ENCODE data around the gene DCBLD1. TPM values are rescaled to one million over a fixed set of nuclear protein-coding genes. Genes with fewer than 3 reads are reported as not detected.
A peak's percentile ranks its signal among the peaks of the same experiment; 100 is the strongest.

DCBLD1 gene
- total and polyA plus RNA-seq, 9 of the 15 experiments (the other 6 are each of a cell fraction or from before 2014, with no cell fraction given) = 0.80 to 8.5 (median 6.8) TPM

GRCh38 chr6:117482240-117483003 lies at the start of gene DCBLD1 (continued):
- 0 out of 2 replicates have a peak, but pooled peaks have one; percentile 15 for TF ChIP-seq ZHX1 (conservative IDR thresholded peaks at IDR 0.05; ENCODE audit: low read length)
- TF ChIP-seq ZFX (CRISPR knock-in tag; IDR thresholded peaks at IDR 0.05) = no peak
- TF ChIP-seq FOXJ3 (CRISPR knock-in tag; IDR thresholded peaks at IDR 0.05) = no peak
- no peak for TF ChIP-seq WHSC1 (IDR thresholded peaks at IDR 0.05; ENCODE audit: low read length)
- peak; percentile 60; the same call in 1 of the 2 replicates for TF ChIP-seq PHF8 (IDR thresholded peaks at IDR 0.05; ENCODE audit: borderline replicate concordance, low read length)
- TF ChIP-seq ZNF121 (CRISPR knock-in tag; conservative IDR thresholded peaks at IDR 0.05) = no peak
- TF ChIP-seq ZNF609 (CRISPR knock-in tag; IDR thresholded peaks at IDR 0.05; ENCODE audit: borderline replicate concordance) = no peak
- TF ChIP-seq E2F1 (CRISPR knock-in tag; IDR thresholded peaks at IDR 0.05) = no peak
- TF ChIP-seq ZNF696 (CRISPR knock-in tag; conservative IDR thresholded peaks at IDR 0.05) = no peak
- peak; percentile 19; the same call in 1 of the 2 replicates for TF ChIP-seq GABPB1 (CRISPR knock-in tag; IDR thresholded peaks at IDR 0.05)
- TF ChIP-seq CBX1 (IDR thresholded peaks at IDR 0.05; ENCODE audit: low read depth) = peak; percentile 4; the same call in 1 of the 2 replicates
- peak; percentile 57; the same call in 1 of the 2 replicates for TF ChIP-seq SPI1 (IDR thresholded peaks at IDR 0.05; ENCODE audit: borderline replicate concordance, low read depth, low read length)
- peak; percentile 44 for TF ChIP-seq FIP1L1 (IDR thresholded peaks at IDR 0.05; ENCODE audit: low read depth, low read length, poor library complexity, severe bottlenecking)
- peak; percentile 59 for TF ChIP-seq CTBP1 (IDR thresholded peaks at IDR 0.05; ENCODE audit: borderline replicate concordance)
- no peak for TF ChIP-seq ZNF644 (tag; IDR thresholded peaks at IDR 0.05; ENCODE audit: low read depth)
- TF ChIP-seq NCOA1 (IDR thresholded peaks at IDR 0.05; ENCODE audit: low read depth) = no peak
- no peak for TF ChIP-seq HBP1 (CRISPR knock-in tag; IDR thresholded peaks at IDR 0.05)
